ENCODE data around the gene TFAP2D. TPM values are rescaled to one million over a fixed set of nuclear protein-coding genes. Genes with fewer than 3 reads are reported as not detected.
A peak's percentile ranks its signal among the peaks of the same experiment; 100 is the strongest.

Gene TFAP2D
- total and polyA plus RNA-seq, 4 donors, result not detected

- H3K27me3 ChIP-seq (ENCODE audit: control insufficient read depth in 1 of 2, insufficient read depth in 2 of 2, low read length in 1 of 2), result peaks cover 0 to 2% of the 10 kb centered on the region in 2 donors
- no peaks in the 10 kb centered on the region for H3K9me3 ChIP-seq (ENCODE audit: control insufficient read depth, low read length)
- ATAC-seq (ENCODE audit: low FRiP score) (no peak), DNase-seq (no peak)
- intact Hi-C loops (cut with DNase I), result loop anchor here in 1 of 2 donors (5.0 kb wide), 1 partner anchor 1204 kb away; no protein-coding TSS in a partner anchor
- no peaks in the 10 kb centered on the region for H3K36me3 ChIP-seq (ENCODE audit: control insufficient read depth in 1 of 2, insufficient read depth in 2 of 2, low read length in 1 of 2)
- WGBS, 2 donors, result 10 to 23% methylated on average over 7 of the region's 7 CpGs
- H3K4me1 ChIP-seq (ENCODE audit: control insufficient read depth in 1 of 2, insufficient read depth in 2 of 2, low read length in 2 of 2), result no peaks in the 10 kb centered on the region
- peak within 1 kb of the TSS in 1 of 2 donors; percentile 33 for H3K4me3 ChIP-seq (ENCODE audit: low read length in 2 of 2)
- H3K27ac ChIP-seq (ENCODE audit: low read depth in 1 of 2, low read length in 2 of 2), result no peak within 1 kb of the TSS
These were observed 105.3 kb downstream of the TFAP2D start, which contains the start of gene TFAP2B for GRCh38 chr6:50818673-50819072. TSS of gene TFAP2B (plus strand) at chr6:50818871. CDS start at chr6:50818892, 21 bp downstream.

- peaks cover 0 to 3% of the 10 kb centered on the region in 2 donors for H3K27me3 ChIP-seq (ENCODE audit: control insufficient read depth in 1 of 2, insufficient read depth in 2 of 2, low read length in 1 of 2)
- DNase-seq (peak in 1 of 2 donors; percentile 74), ATAC-seq (ENCODE audit: low FRiP score) (no peak)
- intact Hi-C loops (cut with DNase I), result loop anchor here in 1 of 2 donors (5.0 kb wide), 1 partner anchor 1203 kb away; no protein-coding TSS in a partner anchor
- no peaks in the 10 kb centered on the region for H3K36me3 ChIP-seq (ENCODE audit: control insufficient read depth in 1 of 2, insufficient read depth in 2 of 2, low read length in 1 of 2)
- 2% methylated on average over 45 of the region's 45 CpGs for WGBS, 2 donors
- no peak overlapping the region for H3K27ac ChIP-seq (ENCODE audit: low read depth in 1 of 2, low read length in 2 of 2)
- H3K4me3 ChIP-seq (ENCODE audit: low read length in 2 of 2), result peak overlapping the region in 1 of 2 donors; percentile 33
- no peaks in the 10 kb centered on the region for H3K4me1 ChIP-seq (ENCODE audit: control insufficient read depth in 1 of 2, insufficient read depth in 2 of 2, low read length in 2 of 2)
- peaks cover 1% of the 10 kb centered on the region for H3K9me3 ChIP-seq (ENCODE audit: control insufficient read depth, low read length)
These were observed 106.2 kb downstream of the TFAP2D start for GRCh38 chr6:50819466-50819903.

GRCh38 chr6:50819904-50820868 lies 106.9 kb downstream of the TFAP2D start:
- ATAC-seq (ENCODE audit: low FRiP score) (no peak), DNase-seq (peak in 1 of 2 donors; percentile 73)
- intact Hi-C loops (cut with DNase I), result loop anchor here in 1 of 2 donors (5.0 kb wide), 1 partner anchor 1202 kb away; no protein-coding TSS in a partner anchor
- Histone ChIP-seq H3K27me3 (ENCODE audit: control insufficient read depth in 1 of 2, insufficient read depth in 2 of 2, low read length in 1 of 2) (peaks cover 0 to 3% of the 10 kb centered on the region in 2 donors), H3K36me3 (ENCODE audit: control insufficient read depth in 1 of 2, insufficient read depth in 2 of 2, low read length in 1 of 2) (no peaks in the 10 kb centered on the region), H3K9me3 (ENCODE audit: control insufficient read depth, low read length) (peaks cover 1% of the 10 kb centered on the region), H3K27ac (ENCODE audit: low read depth in 1 of 2, low read length in 2 of 2) (no peak overlapping the region), H3K4me3 (ENCODE audit: low read length in 2 of 2) (no peak overlapping the region), H3K4me1 (ENCODE audit: control insufficient read depth in 1 of 2, insufficient read depth in 2 of 2, low read length in 2 of 2) (no peaks in the 10 kb centered on the region)
- WGBS, 2 donors, result 3% methylated on average over 52 to 58 of the region's 58 CpGs

GRCh38 chr6:50820869-50821264 lies 107.5 kb downstream of the TFAP2D start:
- ATAC-seq (ENCODE audit: low FRiP score) (no peak), DNase-seq (no peak)
- 12 to 15% methylated on average over 5 of the region's 5 CpGs for WGBS, 2 donors
- Histone ChIP-seq H3K4me3 (ENCODE audit: low read length in 2 of 2) (no peak overlapping the region), H3K27me3 (ENCODE audit: control insufficient read depth in 1 of 2, insufficient read depth in 2 of 2, low read length in 1 of 2) (peaks cover 0 to 3% of the 10 kb centered on the region in 2 donors), H3K27ac (ENCODE audit: low read depth in 1 of 2, low read length in 2 of 2) (no peak overlapping the region), H3K4me1 (ENCODE audit: control insufficient read depth in 1 of 2, insufficient read depth in 2 of 2, low read length in 2 of 2) (no peaks in the 10 kb centered on the region), H3K36me3 (ENCODE audit: control insufficient read depth in 1 of 2, insufficient read depth in 2 of 2, low read length in 1 of 2) (no peaks in the 10 kb centered on the region), H3K9me3 (ENCODE audit: control insufficient read depth, low read length) (peaks cover 1% of the 10 kb centered on the region)
- intact Hi-C loops (cut with DNase I), result no loop called here

- H3K27me3 ChIP-seq (ENCODE audit: control insufficient read depth in 1 of 2, insufficient read depth in 2 of 2, low read length in 1 of 2), result peaks cover 0 to 3% of the 10 kb centered on the region in 2 donors
- no peak overlapping the region for H3K27ac ChIP-seq (ENCODE audit: low read depth in 1 of 2, low read length in 2 of 2)
- no peaks in the 10 kb centered on the region for H3K4me1 ChIP-seq (ENCODE audit: control insufficient read depth in 1 of 2, insufficient read depth in 2 of 2, low read length in 2 of 2)
- peaks cover 1% of the 10 kb centered on the region for H3K9me3 ChIP-seq (ENCODE audit: control insufficient read depth, low read length)
- WGBS, 2 donors, result 6 to 9% methylated on average over 20 of the region's 20 CpGs
- intact Hi-C loops (cut with DNase I), result no loop called here
- H3K4me3 ChIP-seq (ENCODE audit: low read length in 2 of 2), result no peak overlapping the region
- no peaks in the 10 kb centered on the region for H3K36me3 ChIP-seq (ENCODE audit: control insufficient read depth in 1 of 2, insufficient read depth in 2 of 2, low read length in 1 of 2)
- DNase-seq (no peak), ATAC-seq (ENCODE audit: low FRiP score) (no peak)
These were observed 108.2 kb downstream of the TFAP2D start for GRCh38 chr6:50821441-50822077.

GRCh38 chr6:50822078-50822476 lies 108.8 kb downstream of the TFAP2D start:
- 6 to 15% methylated on average over 6 of the region's 6 CpGs for WGBS, 2 donors
- Histone ChIP-seq H3K36me3 (ENCODE audit: control insufficient read depth in 1 of 2, insufficient read depth in 2 of 2, low read length in 1 of 2) (no peaks in the 10 kb centered on the region), H3K27ac (ENCODE audit: low read depth in 1 of 2, low read length in 2 of 2) (no peak overlapping the region), H3K27me3 (ENCODE audit: control insufficient read depth in 1 of 2, insufficient read depth in 2 of 2, low read length in 1 of 2) (peaks cover 0 to 3% of the 10 kb centered on the region in 2 donors), H3K9me3 (ENCODE audit: control insufficient read depth, low read length) (peaks cover 3% of the 10 kb centered on the region), H3K4me1 (ENCODE audit: control insufficient read depth in 1 of 2, insufficient read depth in 2 of 2, low read length in 2 of 2) (no peaks in the 10 kb centered on the region), H3K4me3 (ENCODE audit: low read length in 2 of 2) (no peak overlapping the region)
- intact Hi-C loops (cut with DNase I), result no loop called here
- ATAC-seq (ENCODE audit: low FRiP score) (no peak), DNase-seq (no peak)

Other genes with a start within 250 kb of the TFAP2D start
- not detected for gene TFAP2B, start 105.3 kb downstream of the TFAP2D start, total RNA-seq
- under 1 TPM in 1 of 2 donors, not detected in 1; 0.13 TPM for gene TFAP2B, start 105.3 kb downstream of the TFAP2D start, polyA plus RNA-seq

All from aorta (tissue), 5 donors.